Measurements from ENCODE around the gene S100A2.

S100A2 gene

GRCh38 chr1:153538315-153538821 lies 27.3 kb downstream of the S100A2 start:
- POLR2A ChIA-PET, result no interaction called here
- Histone ChIP-seq H3K27ac (ENCODE audit: insufficient read depth in 1 of 2, low read depth in 1 of 2, low read length in 2 of 2, poor library complexity in 1 of 2, severe bottlenecking in 2 of 2) (no peak overlapping the region), H3K27me3 (replicated peaks in 2 of 5; ENCODE audit: control insufficient read depth in 4 of 5, insufficient read depth in 5 of 5, low read length in 4 of 5) (no peaks in the 10 kb centered on the region), H3K4me1 (ENCODE audit: control extremely low read depth in 1 of 4, control insufficient read depth in 4 of 4, insufficient read depth in 4 of 4, low read length in 3 of 4) (peaks cover 5 to 66% (median 56%) of the 10 kb centered on the region in 4 experiments), H3K36me3 (ENCODE audit: control insufficient read depth in 4 of 4, insufficient read depth in 4 of 4, low read length in 3 of 4) (peaks cover 4 to 10% (median 9%) of the 10 kb centered on the region in 4 experiments), H3K9me3 (ENCODE audit: control extremely low read depth in 1 of 5, control insufficient read depth in 4 of 5, insufficient read depth in 2 of 5, low read depth in 1 of 5, low read length in 4 of 5) (no peaks in the 10 kb centered on the region), H3K4me3 (ENCODE audit: control insufficient read depth in 1 of 7, extremely low read depth in 1 of 7, insufficient read depth in 4 of 7, low read depth in 2 of 7, low read length in 6 of 7) (no peak overlapping the region)
- DNase-seq, result no peak
- CTCF ChIA-PET, result interaction anchor here (0.7 to 3.1 kb wide), 2 partner anchors 30 to 34 kb away, joined by 4 to 13 read pairs; no protein-coding TSS in a partner anchor
- WGBS (ENCODE audit: insufficient coverage), result 85% methylated on average over 5 of the region's 6 CpGs

GRCh38 chr1:153537376-153537730 lies 28.3 kb downstream of the S100A2 start:
- WGBS (ENCODE audit: insufficient coverage), result 93% methylated on average over 5 of the region's 6 CpGs
- Histone ChIP-seq H3K36me3 (ENCODE audit: control insufficient read depth in 4 of 4, insufficient read depth in 4 of 4, low read length in 3 of 4) (peaks cover 0 to 5% (median 2%) of the 10 kb centered on the region in 4 experiments), H3K27me3 (replicated peaks in 2 of 5; ENCODE audit: control insufficient read depth in 4 of 5, insufficient read depth in 5 of 5, low read length in 4 of 5) (no peaks in the 10 kb centered on the region), H3K4me3 (ENCODE audit: control insufficient read depth in 1 of 7, extremely low read depth in 1 of 7, insufficient read depth in 4 of 7, low read depth in 2 of 7, low read length in 6 of 7) (no peak overlapping the region), H3K9me3 (ENCODE audit: control extremely low read depth in 1 of 5, control insufficient read depth in 4 of 5, insufficient read depth in 2 of 5, low read depth in 1 of 5, low read length in 4 of 5) (no peaks in the 10 kb centered on the region), H3K27ac (ENCODE audit: insufficient read depth in 1 of 2, low read depth in 1 of 2, low read length in 2 of 2, poor library complexity in 1 of 2, severe bottlenecking in 2 of 2) (no peak overlapping the region), H3K4me1 (ENCODE audit: control extremely low read depth in 1 of 4, control insufficient read depth in 4 of 4, insufficient read depth in 4 of 4, low read length in 3 of 4) (peaks cover 8 to 68% (median 61%) of the 10 kb centered on the region in 4 experiments)
- DNase-seq, result no peak
- POLR2A ChIA-PET, result no interaction called here
- CTCF ChIA-PET, result interaction anchor here (1.0 to 7.1 kb wide), 4 partner anchors 10 to 26 kb away, joined by 3 to 116 read pairs (median 34); partner anchors contain the start of gene S100A2

GRCh38 chr1:153536671-153537375 lies 28.8 kb downstream of the S100A2 start:
- H3K4me1 ChIP-seq (ENCODE audit: control extremely low read depth in 1 of 4, control insufficient read depth in 4 of 4, insufficient read depth in 4 of 4, low read length in 3 of 4), result peaks cover 13 to 68% (median 61%) of the 10 kb centered on the region in 4 experiments
- ChIA-PET POLR2A (interaction anchor here (0.7 kb wide), 1 partner anchor 98 kb away, joined by 3 read pairs; no protein-coding TSS in a partner anchor), CTCF (interaction anchor here (1.0 to 7.1 kb wide), 9 partner anchors 9 to 34 kb away, joined by 3 to 169 read pairs (median 17); partner anchors contain the start of genes S100A2 and S100A4)
- H3K27ac ChIP-seq (ENCODE audit: insufficient read depth in 1 of 2, low read depth in 1 of 2, low read length in 2 of 2, poor library complexity in 1 of 2, severe bottlenecking in 2 of 2), result no peak overlapping the region
- H3K4me3 ChIP-seq (ENCODE audit: control insufficient read depth in 1 of 7, extremely low read depth in 1 of 7, insufficient read depth in 4 of 7, low read depth in 2 of 7, low read length in 6 of 7), result peak overlapping the region in 6 of 7 experiments; percentile 48 to 91 (median 79)
- H3K27me3 ChIP-seq (replicated peaks in 2 of 5; ENCODE audit: control insufficient read depth in 4 of 5, insufficient read depth in 5 of 5, low read length in 4 of 5), result no peaks in the 10 kb centered on the region
- no peaks in the 10 kb centered on the region for H3K9me3 ChIP-seq (ENCODE audit: control extremely low read depth in 1 of 5, control insufficient read depth in 4 of 5, insufficient read depth in 2 of 5, low read depth in 1 of 5, low read length in 4 of 5)
- peaks cover 0 to 5% (median 2%) of the 10 kb centered on the region in 4 experiments for H3K36me3 ChIP-seq (ENCODE audit: control insufficient read depth in 4 of 4, insufficient read depth in 4 of 4, low read length in 3 of 4)
- no peak for DNase-seq
- WGBS (ENCODE audit: insufficient coverage), result 78% methylated on average over 7 of the region's 9 CpGs

GRCh38 chr1:153536012-153536670 lies 29.5 kb downstream of the S100A2 start:
- ChIA-PET CTCF (interaction anchor here (1.6 to 7.1 kb wide), 9 partner anchors 9 to 35 kb away, joined by 3 to 169 read pairs (median 17); partner anchors contain the start of genes S100A2 and S100A4), POLR2A (interaction anchor here (0.7 to 2.0 kb wide), 6 partner anchors 9 to 98 kb away, joined by 3 to 11 read pairs (median 6); partner anchors contain the start of genes CHTOP and S100A4)
- H3K4me3 ChIP-seq (ENCODE audit: control insufficient read depth in 1 of 7, extremely low read depth in 1 of 7, insufficient read depth in 4 of 7, low read depth in 2 of 7, low read length in 6 of 7), result peak overlapping the region; percentile 48 to 91 (median 72)
- peak; percentile 74 to 93 (median 91) for DNase-seq
- WGBS (ENCODE audit: insufficient coverage), result 0% methylated on average over 14 of the region's 38 CpGs
- peaks cover 9 to 65% (median 57%) of the 10 kb centered on the region in 4 experiments for H3K4me1 ChIP-seq (ENCODE audit: control extremely low read depth in 1 of 4, control insufficient read depth in 4 of 4, insufficient read depth in 4 of 4, low read length in 3 of 4)
- H3K36me3 ChIP-seq (ENCODE audit: control insufficient read depth in 4 of 4, insufficient read depth in 4 of 4, low read length in 3 of 4), result peaks cover 0 to 5% (median 2%) of the 10 kb centered on the region in 4 experiments
- H3K27me3 ChIP-seq (replicated peaks in 2 of 5; ENCODE audit: control insufficient read depth in 4 of 5, insufficient read depth in 5 of 5, low read length in 4 of 5), result no peaks in the 10 kb centered on the region
- H3K27ac ChIP-seq (ENCODE audit: insufficient read depth in 1 of 2, low read depth in 1 of 2, low read length in 2 of 2, poor library complexity in 1 of 2, severe bottlenecking in 2 of 2), result peak overlapping the region; percentile 53 to 82
- H3K9me3 ChIP-seq (ENCODE audit: control extremely low read depth in 1 of 5, control insufficient read depth in 4 of 5, insufficient read depth in 2 of 5, low read depth in 1 of 5, low read length in 4 of 5), result no peaks in the 10 kb centered on the region

- H3K27me3 ChIP-seq (replicated peaks in 2 of 5; ENCODE audit: control insufficient read depth in 4 of 5, insufficient read depth in 5 of 5, low read length in 4 of 5), result no peaks in the 10 kb centered on the region
- ChIA-PET POLR2A (interaction anchor here (0.7 to 2.0 kb wide), 5 partner anchors 9 to 98 kb away, joined by 4 to 11 read pairs (median 6); partner anchors contain the start of genes CHTOP and S100A4), CTCF (interaction anchor here (1.2 to 7.1 kb wide), 13 partner anchors 10 to 96 kb away, joined by 3 to 169 read pairs (median 14); partner anchors contain the start of genes S100A14, S100A2 and S100A4)
- peaks cover 8 to 58% (median 50%) of the 10 kb centered on the region in 4 experiments for H3K4me1 ChIP-seq (ENCODE audit: control extremely low read depth in 1 of 4, control insufficient read depth in 4 of 4, insufficient read depth in 4 of 4, low read length in 3 of 4)
- H3K9me3 ChIP-seq (ENCODE audit: control extremely low read depth in 1 of 5, control insufficient read depth in 4 of 5, insufficient read depth in 2 of 5, low read depth in 1 of 5, low read length in 4 of 5), result no peaks in the 10 kb centered on the region
- DNase-seq, result peak in 1 of 3 donors; percentile 35
- peak within 1 kb of the TSS; percentile 53 to 82 for H3K27ac ChIP-seq (ENCODE audit: insufficient read depth in 1 of 2, low read depth in 1 of 2, low read length in 2 of 2, poor library complexity in 1 of 2, severe bottlenecking in 2 of 2)
- H3K36me3 ChIP-seq (ENCODE audit: control insufficient read depth in 4 of 4, insufficient read depth in 4 of 4, low read length in 3 of 4), result peaks cover 0 to 5% (median 2%) of the 10 kb centered on the region in 4 experiments
- WGBS (ENCODE audit: insufficient coverage), result 0% methylated on average over 13 of the region's 18 CpGs
- peak within 1 kb of the TSS; percentile 49 to 91 (median 72) for H3K4me3 ChIP-seq (ENCODE audit: control insufficient read depth in 1 of 7, extremely low read depth in 1 of 7, insufficient read depth in 4 of 7, low read depth in 2 of 7, low read length in 6 of 7)
These were observed 30.2 kb downstream of the S100A2 start, which contains the start of gene S100A6 for GRCh38 chr1:153535242-153536011. S100A6 (minus strand) TSS chr1:153535991; CDS start chr1:153535339, 652 bp downstream.

- peaks cover 8 to 53% (median 45%) of the 10 kb centered on the region in 4 experiments for H3K4me1 ChIP-seq (ENCODE audit: control extremely low read depth in 1 of 4, control insufficient read depth in 4 of 4, insufficient read depth in 4 of 4, low read length in 3 of 4)
These were observed 30.8 kb downstream of the S100A2 start for GRCh38 chr1:153534925-153535241.

More at GRCh38 chr1:153534925-153535241, 30.8 kb downstream of the S100A2 start:
- ChIA-PET CTCF (interaction anchor here (1.2 to 7.1 kb wide), 13 partner anchors 9 to 96 kb away, joined by 3 to 169 read pairs (median 14); partner anchors contain the start of genes S100A14, S100A2 and S100A4), POLR2A (interaction anchor here (1.4 to 2.0 kb wide), 3 partner anchors 10 to 33 kb away, joined by 6 to 11 read pairs (median 10); partner anchors contain the start of gene S100A4)
- H3K27me3 ChIP-seq (replicated peaks in 2 of 5; ENCODE audit: control insufficient read depth in 4 of 5, insufficient read depth in 5 of 5, low read length in 4 of 5), result no peaks in the 10 kb centered on the region
- H3K9me3 ChIP-seq (ENCODE audit: control extremely low read depth in 1 of 5, control insufficient read depth in 4 of 5, insufficient read depth in 2 of 5, low read depth in 1 of 5, low read length in 4 of 5), result no peaks in the 10 kb centered on the region
- no peak for DNase-seq
- WGBS (ENCODE audit: insufficient coverage), result 92% methylated on average over 2 of the region's 3 CpGs
- peaks cover 0 to 5% (median 2%) of the 10 kb centered on the region in 4 experiments for H3K36me3 ChIP-seq (ENCODE audit: control insufficient read depth in 4 of 4, insufficient read depth in 4 of 4, low read length in 3 of 4)
- H3K4me3 ChIP-seq (ENCODE audit: control insufficient read depth in 1 of 7, extremely low read depth in 1 of 7, insufficient read depth in 4 of 7, low read depth in 2 of 7, low read length in 6 of 7), result peak overlapping the region in 5 of 7 experiments; percentile 66 to 91 (median 86)
- H3K27ac ChIP-seq (ENCODE audit: insufficient read depth in 1 of 2, low read depth in 1 of 2, low read length in 2 of 2, poor library complexity in 1 of 2, severe bottlenecking in 2 of 2), result peak overlapping the region in 1 of 2 experiments; percentile 82
